HG02678 (cell line): ENCODE measurements around the gene DSG2.

Experiments used
- ATAC-seq: cut with Tn5 transposase; IDR thresholded peaks from one replicate; pipeline ENCODE4 v1.9.1; 2021; ENCODE audit warnings: mild to moderate bottlenecking, moderate library complexity; ENCODE audit not compliant: unreplicated experiment

DSG2 gene

GRCh38 chr18:31586616-31587015, 88.6 kb downstream of the DSG2 start:
- ATAC-seq: no peak

- no peak for ATAC-seq
Observed at GRCh38 chr18:31587529-31587928, 89.6 kb downstream of the DSG2 start.

- ATAC-seq: no peak
Observed at GRCh38 chr18:31590570-31590969, 92.6 kb downstream of the DSG2 start.

- ATAC-seq: no peak
Observed at GRCh38 chr18:31591113-31591512, 93.1 kb downstream of the DSG2 start.

GRCh38 chr18:31591628-31592027, 93.7 kb downstream of the DSG2 start, which contains the start of gene TTR:
Gene TTR, plus strand, starts transcription at chr18:31591877. Its CDS starts 26 bp downstream, at chr18:31591903.
- ATAC-seq: no peak

GRCh38 chr18:31592506-31593157, 94.7 kb downstream of the DSG2 start:
- no peak for ATAC-seq

GRCh38 chr18:31595121-31595771, 97.3 kb downstream of the DSG2 start:
- ATAC-seq: no peak

GRCh38 chr18:31596081-31596872, 98.3 kb downstream of the DSG2 start:
- no peak for ATAC-seq

GRCh38 chr18:31598021-31598805, 100.2 kb downstream of the DSG2 start:
- ATAC-seq: no peak
